ENCODE data around the gene ROBO1. TPM values are rescaled to one million over a fixed set of nuclear protein-coding genes. Genes with fewer than 3 reads are reported as not detected.

ROBO1 gene
- total RNA-seq, 2 experiments from 2014 or later = 8.6 to 9.0 TPM

DNA sequence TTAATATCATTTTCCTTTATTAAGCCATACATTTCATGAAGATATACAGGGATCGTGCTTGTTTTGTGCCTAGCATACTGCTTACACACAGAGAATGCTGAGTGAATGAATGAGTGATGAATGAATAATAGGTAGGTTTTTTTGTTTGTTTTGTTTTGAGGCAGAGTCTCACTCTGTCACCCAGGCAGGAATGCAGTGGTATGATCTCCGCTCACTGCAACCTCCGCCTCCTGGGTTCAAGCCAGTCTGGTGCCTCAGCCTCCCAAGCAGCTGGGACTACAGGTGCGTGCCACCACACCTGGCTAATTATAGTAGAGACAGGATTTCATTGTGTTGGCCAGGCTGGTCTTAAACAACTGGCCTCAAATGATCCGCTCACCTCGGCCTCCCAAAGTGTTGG is 400.0 kb downstream of the ROBO1 start:
- Mint-ChIP-seq H3K27ac (no peak overlapping the region), H3K4me1 (ENCODE audit: low read depth) (no peaks in the 10 kb centered on the region), H3K9me3 (no peaks in the 10 kb centered on the region), H3K4me3 (no peak overlapping the region), H3K27me3 (no peaks in the 10 kb centered on the region), H3K36me3 (ENCODE audit: low read depth) (no peaks in the 10 kb centered on the region)
- ChIA-PET POLR2A (no interaction called here), CTCF (no interaction called here)
- TF ChIP-seq, protein P1, sequence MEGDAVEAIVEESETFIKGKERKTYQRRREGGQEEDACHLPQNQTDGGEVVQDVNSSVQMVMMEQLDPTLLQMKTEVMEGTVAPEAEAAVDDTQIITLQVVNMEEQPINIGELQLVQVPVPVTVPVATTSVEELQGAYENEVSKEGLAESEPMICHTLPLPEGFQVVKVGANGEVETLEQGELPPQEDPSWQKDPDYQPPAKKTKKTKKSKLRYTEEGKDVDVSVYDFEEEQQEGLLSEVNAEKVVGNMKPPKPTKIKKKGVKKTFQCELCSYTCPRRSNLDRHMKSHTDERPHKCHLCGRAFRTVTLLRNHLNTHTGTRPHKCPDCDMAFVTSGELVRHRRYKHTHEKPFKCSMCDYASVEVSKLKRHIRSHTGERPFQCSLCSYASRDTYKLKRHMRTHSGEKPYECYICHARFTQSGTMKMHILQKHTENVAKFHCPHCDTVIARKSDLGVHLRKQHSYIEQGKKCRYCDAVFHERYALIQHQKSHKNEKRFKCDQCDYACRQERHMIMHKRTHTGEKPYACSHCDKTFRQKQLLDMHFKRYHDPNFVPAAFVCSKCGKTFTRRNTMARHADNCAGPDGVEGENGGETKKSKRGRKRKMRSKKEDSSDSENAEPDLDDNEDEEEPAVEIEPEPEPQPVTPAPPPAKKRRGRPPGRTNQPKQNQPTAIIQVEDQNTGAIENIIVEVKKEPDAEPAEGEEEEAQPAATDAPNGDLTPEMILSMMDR (IDR thresholded peaks at IDR 0.05) = no peak
- intact Hi-C loops (cut with micrococcal nuclease) = no loop called here
- ATAC-seq = no peak
- no peak for DNase-seq

DNA sequence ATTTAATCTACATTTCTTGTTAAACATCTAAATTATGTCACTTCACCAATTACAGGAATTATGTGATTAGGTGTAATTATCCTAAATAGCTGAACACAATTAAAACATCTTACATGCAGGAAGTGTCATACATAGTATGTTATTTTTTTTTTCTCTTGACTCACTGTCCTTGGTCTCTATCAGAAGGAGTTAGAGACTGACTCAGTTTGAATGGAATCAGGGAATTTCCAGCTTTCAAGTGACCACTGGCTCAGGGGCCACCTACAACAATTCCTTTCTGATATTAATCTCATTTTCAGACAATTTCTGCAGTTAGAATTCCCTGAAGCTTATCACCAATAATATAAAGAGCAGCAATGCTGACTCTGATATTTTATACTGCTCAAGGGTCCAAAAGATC is 400.7 kb downstream of the ROBO1 start:
- H3K27me3 Mint-ChIP-seq = no peaks in the 10 kb centered on the region
- TF ChIP-seq, protein P1 (IDR thresholded peaks at IDR 0.05) = no peak
- H3K4me3 Mint-ChIP-seq = no peak overlapping the region
- H3K36me3 Mint-ChIP-seq (ENCODE audit: low read depth) = no peaks in the 10 kb centered on the region
- no peaks in the 10 kb centered on the region for H3K9me3 Mint-ChIP-seq
- ChIA-PET POLR2A (no interaction called here), CTCF (no interaction called here)
- H3K4me1 Mint-ChIP-seq (ENCODE audit: low read depth) = no peaks in the 10 kb centered on the region
- intact Hi-C loops (cut with micrococcal nuclease) = no loop called here
- no peak overlapping the region for H3K27ac Mint-ChIP-seq
- ATAC-seq (no peak), DNase-seq (no peak)

DNA sequence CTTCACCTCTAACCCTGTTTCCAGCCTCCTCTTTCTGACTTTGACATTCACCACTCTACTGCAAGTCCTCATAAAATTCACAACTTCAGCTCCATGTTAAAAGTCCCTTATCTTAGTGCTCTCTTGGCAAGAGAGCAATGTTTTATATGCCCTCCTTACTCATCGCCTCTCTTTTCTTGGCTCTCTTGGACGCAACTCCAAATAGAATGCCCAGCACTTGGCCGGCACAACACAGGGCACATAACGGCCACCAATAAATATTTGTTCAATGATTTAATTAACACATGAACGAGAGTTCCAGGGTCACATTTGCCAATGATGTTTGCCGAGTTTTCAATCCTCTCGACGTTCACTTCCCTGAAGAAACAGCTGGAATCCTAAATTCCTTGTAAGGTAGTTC is 401.4 kb downstream of the ROBO1 start:
- ATAC-seq = no peak
- no peak overlapping the region for H3K4me3 Mint-ChIP-seq
- intact Hi-C loops (cut with micrococcal nuclease) = no loop called here
- POLR2A ChIA-PET = no interaction called here
- no peaks in the 10 kb centered on the region for H3K9me3 Mint-ChIP-seq
- TF ChIP-seq, protein P1 (IDR thresholded peaks at IDR 0.05) = no peak
- H3K27ac Mint-ChIP-seq = no peak overlapping the region
- no peaks in the 10 kb centered on the region for H3K27me3 Mint-ChIP-seq
- CTCF ChIA-PET = no interaction called here
- H3K4me1 Mint-ChIP-seq (ENCODE audit: low read depth) = no peaks in the 10 kb centered on the region
- no peak for DNase-seq
- H3K36me3 Mint-ChIP-seq (ENCODE audit: low read depth) = no peaks in the 10 kb centered on the region

DNA sequence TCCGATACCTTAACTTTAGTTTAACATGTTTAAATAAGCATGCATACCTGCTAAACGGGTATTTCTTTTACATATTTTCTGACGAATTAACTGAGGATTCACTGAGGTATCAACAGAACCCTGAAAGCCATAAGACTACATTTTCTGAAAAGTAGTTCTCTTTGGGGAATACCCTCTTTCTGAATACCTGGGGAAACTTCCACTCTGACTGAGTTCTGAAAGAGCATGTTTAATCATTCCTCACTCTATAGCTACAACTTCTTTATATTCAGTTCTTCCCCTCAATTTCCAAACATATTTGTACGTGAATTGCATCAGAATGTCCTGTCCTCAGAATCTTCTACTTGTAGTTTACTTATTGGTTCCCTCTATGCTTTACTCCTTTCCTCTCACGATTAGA is 403.0 kb downstream of the ROBO1 start:
- POLR2A ChIA-PET = no interaction called here
- ATAC-seq = no peak
- H3K4me3 Mint-ChIP-seq = no peak overlapping the region
- no peak for DNase-seq
- TF ChIP-seq, protein P1 (IDR thresholded peaks at IDR 0.05) = no peak
- CTCF ChIA-PET = no interaction called here
- no peaks in the 10 kb centered on the region for H3K9me3 Mint-ChIP-seq
- intact Hi-C loops (cut with micrococcal nuclease) = loop anchor here (5.0 kb wide), 1 partner anchor 707 kb away; no protein-coding TSS in a partner anchor
- H3K27me3 Mint-ChIP-seq = no peaks in the 10 kb centered on the region
- H3K4me1 Mint-ChIP-seq (ENCODE audit: low read depth) = no peaks in the 10 kb centered on the region
- H3K27ac Mint-ChIP-seq = no peak overlapping the region
- H3K36me3 Mint-ChIP-seq (ENCODE audit: low read depth) = no peaks in the 10 kb centered on the region

DNA sequence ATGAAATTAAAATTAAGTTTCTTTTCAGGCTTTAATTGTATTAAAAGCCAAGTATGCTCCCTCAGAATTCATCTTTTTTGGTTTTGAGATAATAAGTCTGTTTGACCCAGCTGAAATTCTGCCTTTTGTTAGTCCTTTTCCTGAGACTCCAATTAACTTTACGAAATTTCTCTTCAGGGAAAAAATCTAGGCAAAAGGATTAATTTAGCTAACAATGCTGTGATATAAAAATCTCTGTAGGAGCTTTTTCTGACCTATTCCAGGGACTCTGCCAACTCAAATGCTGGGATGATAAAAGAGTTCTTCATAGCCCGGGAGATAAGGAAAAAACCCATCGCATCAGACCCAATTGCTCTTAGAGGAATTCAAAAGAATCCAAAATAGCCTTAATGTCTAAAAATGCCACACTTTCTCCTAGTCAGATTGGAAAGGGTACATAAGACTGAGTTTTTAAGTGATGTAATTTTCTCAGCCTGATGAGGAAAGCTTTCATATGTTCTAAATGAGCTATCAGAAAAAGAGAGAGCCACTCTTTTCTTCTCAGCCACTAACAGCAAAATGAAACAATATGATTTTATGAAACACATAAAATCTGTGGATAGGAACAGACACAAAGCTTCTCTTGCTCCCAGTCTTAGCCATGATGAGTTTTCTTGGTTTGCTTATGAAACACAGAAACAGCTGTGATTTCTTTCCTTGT is 405.1 kb downstream of the ROBO1 start:
- POLR2A ChIA-PET = no interaction called here
- Mint-ChIP-seq H3K27me3 (no peaks in the 10 kb centered on the region), H3K4me3 (no peak overlapping the region), H3K27ac (no peak overlapping the region), H3K9me3 (no peaks in the 10 kb centered on the region), H3K4me1 (ENCODE audit: low read depth) (no peaks in the 10 kb centered on the region), H3K36me3 (ENCODE audit: low read depth) (no peaks in the 10 kb centered on the region)
- CTCF ChIA-PET = interaction anchor here (1.1 to 1.8 kb wide), 5 partner anchors 9 to 277 kb away, joined by 3 to 7 read pairs (median 5); no protein-coding TSS in a partner anchor
- intact Hi-C loops (cut with micrococcal nuclease) = loop anchor here (5.0 kb wide), 1 partner anchor 705 kb away; no protein-coding TSS in a partner anchor
- DNase-seq = no peak
- TF ChIP-seq, protein P1 (IDR thresholded peaks at IDR 0.05) = no peak
- no peak for ATAC-seq

Data from activated CD8-positive, alpha-beta T cell treated with anti-CD3 and anti-CD28 coated beads for 36 hours (primary cell).